Measurements from ENCODE around the gene EMILIN3. TPM values are rescaled to one million over a fixed set of nuclear protein-coding genes. Genes with fewer than 3 reads are reported as not detected.

EMILIN3 gene
- polyA plus RNA-seq, 3 donors: 0.14 to 0.34 (median 0.28) TPM

Other genes with a start within 250 kb of the EMILIN3 start
- gene PLCG1, start 229.3 kb downstream of the EMILIN3 start, polyA plus RNA-seq: 10 to 100 TPM; 16.1 to 96.7 (median 38.9) TPM
- 10 to 100 TPM in 2 of 3 donors, 1 to 10 TPM in 1; 4.5 to 25.0 (median 12.8) TPM for gene ZHX3, start 49.1 kb downstream of the EMILIN3 start, polyA plus RNA-seq
- gene LPIN3, start 26.0 kb downstream of the EMILIN3 start, polyA plus RNA-seq: 10 to 100 TPM; 15.7 to 51.2 (median 44.8) TPM